PFSK-1 (cell line): ENCODE data around the gene LINC01488.

Experiments
- POLR2AphosphoS5 ChIP-seq: IDR thresholded peaks from 2 replicates; pipeline ENCODE4 v1.6.1; 2012; ENCODE audit warnings: low read depth, mild to moderate bottlenecking, control low read depth, low read length, moderate library complexity
- SIN3A ChIP-seq: IDR thresholded peaks from 2 replicates; pipeline ENCODE4 v1.6.1; 2012; ENCODE audit warnings: mild to moderate bottlenecking, low read length, moderate library complexity, borderline replicate concordance; ENCODE audit not compliant: insufficient read depth
- TAF1 ChIP-seq: IDR thresholded peaks from 2 replicates; pipeline ENCODE4 v1.6.1; 2012; ENCODE audit warnings: low read length, control low read depth, borderline replicate concordance; ENCODE audit not compliant: insufficient read depth
- TF ChIP-seq, protein P1 (sequence below), 2 experiments: IDR thresholded peaks; 2 replicates each; pipeline versions ENCODE4 v1.6.1 to v1.8.0; 2011 to 2012; ENCODE audit warnings: low read depth in 2 of 2, low read length in 2 of 2, control low read depth in 1 of 2, inconsistent platforms in 1 of 2, mild to moderate bottlenecking in 1 of 2, moderate library complexity in 1 of 2; ENCODE audit not compliant: insufficient read depth in 1 of 2

DNA sequence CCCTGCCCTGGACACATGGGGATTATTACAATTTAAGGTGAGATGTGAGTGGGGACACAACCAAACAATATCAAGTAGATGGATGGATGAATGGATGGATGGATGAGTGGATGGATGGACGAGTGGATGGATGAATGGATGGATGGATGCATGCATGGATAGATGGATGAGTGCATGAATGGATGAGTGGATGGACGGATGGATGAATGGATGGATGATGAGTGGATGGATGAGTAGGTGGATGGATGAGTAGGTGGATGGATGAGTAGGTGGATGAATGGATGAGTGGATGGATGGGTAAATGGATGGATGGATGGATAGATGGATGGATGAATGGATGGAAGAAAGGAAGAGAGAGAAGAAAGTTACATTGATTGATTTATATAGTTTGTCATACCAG lies 859 bp downstream of the LINC01488 start:
- TF ChIP-seq SIN3A (no peak), TAF1 (no peak), POLR2AphosphoS5 (no peak)
- TF ChIP-seq, protein P1, sequence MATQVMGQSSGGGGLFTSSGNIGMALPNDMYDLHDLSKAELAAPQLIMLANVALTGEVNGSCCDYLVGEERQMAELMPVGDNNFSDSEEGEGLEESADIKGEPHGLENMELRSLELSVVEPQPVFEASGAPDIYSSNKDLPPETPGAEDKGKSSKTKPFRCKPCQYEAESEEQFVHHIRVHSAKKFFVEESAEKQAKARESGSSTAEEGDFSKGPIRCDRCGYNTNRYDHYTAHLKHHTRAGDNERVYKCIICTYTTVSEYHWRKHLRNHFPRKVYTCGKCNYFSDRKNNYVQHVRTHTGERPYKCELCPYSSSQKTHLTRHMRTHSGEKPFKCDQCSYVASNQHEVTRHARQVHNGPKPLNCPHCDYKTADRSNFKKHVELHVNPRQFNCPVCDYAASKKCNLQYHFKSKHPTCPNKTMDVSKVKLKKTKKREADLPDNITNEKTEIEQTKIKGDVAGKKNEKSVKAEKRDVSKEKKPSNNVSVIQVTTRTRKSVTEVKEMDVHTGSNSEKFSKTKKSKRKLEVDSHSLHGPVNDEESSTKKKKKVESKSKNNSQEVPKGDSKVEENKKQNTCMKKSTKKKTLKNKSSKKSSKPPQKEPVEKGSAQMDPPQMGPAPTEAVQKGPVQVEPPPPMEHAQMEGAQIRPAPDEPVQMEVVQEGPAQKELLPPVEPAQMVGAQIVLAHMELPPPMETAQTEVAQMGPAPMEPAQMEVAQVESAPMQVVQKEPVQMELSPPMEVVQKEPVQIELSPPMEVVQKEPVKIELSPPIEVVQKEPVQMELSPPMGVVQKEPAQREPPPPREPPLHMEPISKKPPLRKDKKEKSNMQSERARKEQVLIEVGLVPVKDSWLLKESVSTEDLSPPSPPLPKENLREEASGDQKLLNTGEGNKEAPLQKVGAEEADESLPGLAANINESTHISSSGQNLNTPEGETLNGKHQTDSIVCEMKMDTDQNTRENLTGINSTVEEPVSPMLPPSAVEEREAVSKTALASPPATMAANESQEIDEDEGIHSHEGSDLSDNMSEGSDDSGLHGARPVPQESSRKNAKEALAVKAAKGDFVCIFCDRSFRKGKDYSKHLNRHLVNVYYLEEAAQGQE (IDR thresholded peaks at IDR 0.05; ENCODE audit: insufficient read depth in 1 of 2, low read depth in 2 of 2, low read length in 2 of 2) = no peak
